ENCODE results near the gene AFF3. TPM values are rescaled to one million over a fixed set of nuclear protein-coding genes. Genes with fewer than 3 reads are reported as not detected.

AFF3 gene
- total RNA-seq, 4 donors from 2014 or later, result 8.5 to 77.2 (median 27.1) TPM

DNA sequence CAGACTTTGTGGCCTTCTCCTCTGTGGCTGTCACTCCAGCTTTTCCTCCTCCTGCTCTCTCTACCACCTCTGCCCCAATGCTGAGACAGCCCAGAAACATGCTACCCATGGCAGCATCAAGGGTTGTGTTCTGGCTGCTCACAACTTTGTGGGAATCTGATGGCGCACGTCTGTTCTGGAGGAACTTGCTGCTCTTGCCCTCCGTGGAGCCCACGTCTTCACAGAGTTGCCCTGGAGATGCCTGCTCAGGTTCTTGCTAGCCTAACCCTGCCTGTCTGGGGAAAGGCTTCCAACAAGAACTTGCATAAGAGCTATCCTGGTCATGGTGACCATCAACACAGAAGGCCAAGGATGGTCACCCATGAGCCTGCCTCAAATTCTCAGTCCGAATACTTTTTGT lies 237.4 kb downstream of the AFF3 start:
- intact Hi-C loops (cut with DNase I; ENCODE audit: low total_unique reads), result no loop called here
- Histone ChIP-seq H3K36me3 (no peaks in the 10 kb centered on the region), H3K27me3 (no peaks in the 10 kb centered on the region), H3K4me3 (no peak overlapping the region), H3K9me3 (no peaks in the 10 kb centered on the region), H3K27ac (no peak overlapping the region), H3K4me1 (no peaks in the 10 kb centered on the region)
- TF ChIP-seq POLR2A (IDR thresholded peaks at IDR 0.05), result no peak
- TF ChIP-seq, protein P1, sequence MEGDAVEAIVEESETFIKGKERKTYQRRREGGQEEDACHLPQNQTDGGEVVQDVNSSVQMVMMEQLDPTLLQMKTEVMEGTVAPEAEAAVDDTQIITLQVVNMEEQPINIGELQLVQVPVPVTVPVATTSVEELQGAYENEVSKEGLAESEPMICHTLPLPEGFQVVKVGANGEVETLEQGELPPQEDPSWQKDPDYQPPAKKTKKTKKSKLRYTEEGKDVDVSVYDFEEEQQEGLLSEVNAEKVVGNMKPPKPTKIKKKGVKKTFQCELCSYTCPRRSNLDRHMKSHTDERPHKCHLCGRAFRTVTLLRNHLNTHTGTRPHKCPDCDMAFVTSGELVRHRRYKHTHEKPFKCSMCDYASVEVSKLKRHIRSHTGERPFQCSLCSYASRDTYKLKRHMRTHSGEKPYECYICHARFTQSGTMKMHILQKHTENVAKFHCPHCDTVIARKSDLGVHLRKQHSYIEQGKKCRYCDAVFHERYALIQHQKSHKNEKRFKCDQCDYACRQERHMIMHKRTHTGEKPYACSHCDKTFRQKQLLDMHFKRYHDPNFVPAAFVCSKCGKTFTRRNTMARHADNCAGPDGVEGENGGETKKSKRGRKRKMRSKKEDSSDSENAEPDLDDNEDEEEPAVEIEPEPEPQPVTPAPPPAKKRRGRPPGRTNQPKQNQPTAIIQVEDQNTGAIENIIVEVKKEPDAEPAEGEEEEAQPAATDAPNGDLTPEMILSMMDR (IDR thresholded peaks at IDR 0.05), result no peak
- DNase-seq, result no peak

DNA sequence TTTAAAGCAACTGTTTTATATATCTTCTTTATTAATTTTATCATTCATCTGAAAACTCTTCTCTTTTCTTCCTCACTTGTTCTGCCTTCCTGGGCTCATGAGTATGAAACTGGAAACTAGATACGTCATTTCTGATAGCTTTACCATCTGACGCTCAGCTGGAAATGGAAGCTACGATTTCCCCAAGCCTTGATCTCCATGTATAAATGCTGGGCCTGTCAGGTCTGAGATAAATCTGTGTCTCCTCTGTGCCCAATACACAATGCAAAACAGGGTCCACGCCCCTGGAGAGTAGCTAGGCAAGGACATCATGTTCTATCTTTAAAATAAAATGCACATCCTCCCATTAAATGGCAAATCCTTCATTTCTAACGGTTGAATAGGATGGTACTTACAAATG lies 238.4 kb downstream of the AFF3 start:
- Histone ChIP-seq H3K27ac (no peak overlapping the region), H3K4me3 (no peak overlapping the region), H3K36me3 (no peaks in the 10 kb centered on the region), H3K27me3 (no peaks in the 10 kb centered on the region), H3K9me3 (no peaks in the 10 kb centered on the region), H3K4me1 (no peaks in the 10 kb centered on the region)
- TF ChIP-seq, protein P1 (IDR thresholded peaks at IDR 0.05), result no peak
- no peak for TF ChIP-seq POLR2A (IDR thresholded peaks at IDR 0.05)
- intact Hi-C loops (cut with DNase I; ENCODE audit: low total_unique reads), result no loop called here
- DNase-seq, result no peak

DNA sequence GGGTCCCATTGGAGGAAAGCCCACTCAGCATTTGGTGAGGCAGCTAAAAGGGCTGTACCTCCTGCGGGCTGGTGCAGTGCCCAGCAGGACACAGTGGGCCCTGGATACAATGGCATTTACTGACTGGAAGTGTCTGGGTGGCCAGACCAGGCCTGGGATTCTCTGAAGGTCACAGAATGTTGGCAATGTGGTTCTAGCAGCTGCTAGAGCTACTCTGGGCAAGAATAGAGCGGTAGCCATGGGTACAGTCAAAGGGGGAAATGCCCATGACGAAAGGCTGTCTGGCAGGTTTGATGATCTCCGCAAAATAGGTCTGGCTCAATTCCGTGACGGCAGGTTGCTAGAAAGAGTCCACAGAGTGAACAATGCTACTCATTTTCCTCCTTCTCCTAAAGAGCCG lies 241.8 kb downstream of the AFF3 start:
- TF ChIP-seq POLR2A (IDR thresholded peaks at IDR 0.05), result no peak
- Histone ChIP-seq H3K27ac (no peak overlapping the region), H3K4me3 (no peak overlapping the region), H3K36me3 (no peaks in the 10 kb centered on the region), H3K9me3 (no peaks in the 10 kb centered on the region), H3K27me3 (no peaks in the 10 kb centered on the region), H3K4me1 (no peaks in the 10 kb centered on the region)
- no peak for DNase-seq
- intact Hi-C loops (cut with DNase I; ENCODE audit: low total_unique reads), result no loop called here

DNA sequence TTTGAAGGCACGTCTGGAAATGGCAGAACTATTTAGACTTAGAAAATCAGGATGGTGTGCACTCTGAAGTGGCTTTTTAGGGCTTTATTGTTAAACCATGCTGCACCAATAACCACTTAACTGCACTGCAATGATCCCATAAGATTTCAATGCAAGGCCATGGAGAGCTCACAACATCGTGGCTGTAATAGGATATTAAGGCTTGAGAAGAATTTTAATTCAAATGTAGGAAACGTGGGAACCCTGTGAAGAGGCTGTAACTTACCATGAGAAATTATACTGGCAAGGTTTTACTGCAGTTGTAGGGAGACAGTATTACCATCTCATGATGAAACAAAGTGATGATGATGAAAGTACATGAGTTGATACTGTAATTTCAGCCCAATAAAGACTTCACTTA lies 242.5 kb downstream of the AFF3 start:
- H3K27ac ChIP-seq, result no peak overlapping the region
- H3K27me3 ChIP-seq, result no peaks in the 10 kb centered on the region
- H3K4me1 ChIP-seq, result no peaks in the 10 kb centered on the region
- TF ChIP-seq, protein P1 (IDR thresholded peaks at IDR 0.05), result no peak
- no peak for TF ChIP-seq POLR2A (IDR thresholded peaks at IDR 0.05)
- no peak for DNase-seq
- no peaks in the 10 kb centered on the region for H3K36me3 ChIP-seq
- H3K4me3 ChIP-seq, result no peak overlapping the region
- intact Hi-C loops (cut with DNase I; ENCODE audit: low total_unique reads), result no loop called here
- no peaks in the 10 kb centered on the region for H3K9me3 ChIP-seq

DNA sequence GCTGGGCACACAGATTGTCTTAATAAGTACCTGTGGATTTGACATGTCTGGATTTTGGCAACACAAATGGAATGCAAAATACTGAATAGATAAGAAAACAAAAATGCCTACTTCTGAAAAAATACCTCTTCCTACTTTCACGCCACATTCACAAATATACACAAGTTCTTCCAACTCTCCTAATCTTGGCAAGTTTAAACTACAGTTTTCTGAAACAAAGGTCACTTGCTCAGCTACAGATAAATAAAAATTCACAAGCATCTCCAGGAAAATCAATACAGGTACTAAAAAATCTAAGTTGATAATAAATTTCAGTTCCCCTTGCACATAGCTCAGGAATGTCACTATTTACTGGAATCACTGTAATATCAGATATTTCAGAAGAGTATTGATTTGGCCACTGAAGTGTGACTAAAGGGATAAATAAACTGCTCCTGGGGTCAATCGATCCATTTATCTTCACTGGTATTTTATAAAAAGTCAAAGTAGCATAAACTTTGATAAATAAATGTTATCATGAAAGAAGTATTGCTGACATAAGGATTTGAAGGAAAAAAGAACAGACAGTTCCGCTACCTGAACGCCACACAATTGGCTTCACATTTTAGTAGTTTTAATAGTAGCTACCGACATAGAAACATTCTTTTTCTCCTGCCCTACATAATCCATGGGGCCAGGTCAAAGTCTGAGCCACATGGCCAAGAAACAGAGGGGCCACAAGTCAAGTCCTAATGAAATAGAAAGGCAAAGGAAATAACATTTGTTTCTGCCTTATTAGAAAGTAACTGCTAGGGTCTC lies 243.1 kb downstream of the AFF3 start:
- Histone ChIP-seq H3K4me1 (no peaks in the 10 kb centered on the region), H3K27ac (no peak overlapping the region), H3K9me3 (no peaks in the 10 kb centered on the region), H3K4me3 (no peak overlapping the region), H3K27me3 (no peaks in the 10 kb centered on the region), H3K36me3 (no peaks in the 10 kb centered on the region)
- no peak for TF ChIP-seq POLR2A (IDR thresholded peaks at IDR 0.05)
- TF ChIP-seq, protein P1 (IDR thresholded peaks at IDR 0.05), result no peak
- intact Hi-C loops (cut with DNase I; ENCODE audit: low total_unique reads), result no loop called here
- no peak for DNase-seq

Data from uterus (tissue), 4 donors.